HG02571 (cell line): ENCODE measurements around the gene KDM1A.

Experiments used
- ATAC-seq: cut with Tn5 transposase; IDR thresholded peaks from one replicate; pipeline ENCODE4 v1.9.1; 2021; ENCODE audit warnings: mild to moderate bottlenecking, moderate library complexity; ENCODE audit not compliant: unreplicated experiment

KDM1A gene

DNA sequence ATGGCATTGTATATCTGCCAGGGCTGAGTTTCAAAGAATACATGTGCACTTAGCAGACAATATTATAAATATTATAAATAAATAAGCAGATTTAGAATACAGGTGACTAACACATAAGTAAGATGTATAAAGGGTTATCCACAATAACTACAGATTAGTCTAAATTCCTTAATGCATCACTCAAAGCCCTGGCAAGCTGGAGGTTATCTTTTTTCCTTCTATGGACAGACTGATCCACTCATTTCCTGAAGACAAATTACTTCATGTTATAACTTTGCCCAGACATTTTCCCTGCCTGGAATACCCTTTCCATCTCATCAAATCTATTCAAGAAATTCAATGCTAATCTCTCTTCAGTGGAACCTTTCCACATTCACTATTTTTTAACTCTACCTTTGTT, 110.6 kb downstream of the KDM1A start:
- no peak for ATAC-seq

DNA sequence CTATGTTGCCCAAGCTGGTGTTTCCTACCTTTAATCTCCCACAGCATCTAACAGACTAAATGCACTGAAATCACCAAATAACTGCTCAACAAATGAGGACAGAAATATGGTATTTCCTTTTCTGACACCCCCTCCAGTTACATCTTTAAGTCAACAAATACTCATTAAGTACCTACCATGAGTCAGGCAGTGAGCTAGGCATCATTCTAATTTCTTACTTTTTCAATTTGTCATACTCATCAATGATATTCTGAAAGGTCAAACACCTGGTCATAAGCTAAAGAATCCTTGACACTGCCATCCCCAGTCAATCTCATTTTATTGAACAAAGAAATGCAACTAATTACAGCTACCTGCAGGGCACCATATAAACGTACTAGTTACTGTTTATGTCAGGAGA, 112.8 kb downstream of the KDM1A start:
- no peak for ATAC-seq
